ENCODE measurements around the gene TENM4.

Gene TENM4

GRCh38 chr11:79456501-79456900 lies 15.7 kb upstream of the TENM4 start:
- DNase-seq (no peak), ATAC-seq (ENCODE audit: insufficient read depth, low read depth) (no peak)
- H3K9me3 ChIP-seq (ENCODE audit: insufficient read depth, low read length, severe bottlenecking), result no peaks in the 10 kb centered on the region
- H2AFZ ChIP-seq (ENCODE audit: low read depth, low read length), result no peak overlapping the region
- no peaks in the 10 kb centered on the region for H3K36me3 ChIP-seq (ENCODE audit: insufficient read depth, low read length)
- no peaks in the 10 kb centered on the region for H3K79me2 ChIP-seq (ENCODE audit: insufficient read depth, low read length)
- no peak overlapping the region for H3K4me3 ChIP-seq (ENCODE audit: low read depth in 1 of 2, low read length in 2 of 2)
- H3K4me2 ChIP-seq (ENCODE audit: insufficient read depth, low read length), result no peak overlapping the region
- H3K4me1 ChIP-seq (ENCODE audit: insufficient read depth, low read length), result no peaks in the 10 kb centered on the region
- H3K27ac ChIP-seq (ENCODE audit: low read length), result no peak overlapping the region
- H3K9ac ChIP-seq (ENCODE audit: low read depth, low read length), result no peak overlapping the region
- H4K20me1 ChIP-seq (ENCODE audit: insufficient read depth, low read length), result no peaks in the 10 kb centered on the region
- H3K27me3 ChIP-seq (ENCODE audit: insufficient read depth, low read length, poor library complexity), result no peaks in the 10 kb centered on the region
- TF ChIP-seq EZH2 (IDR thresholded peaks at IDR 0.05; ENCODE audit: borderline replicate concordance, low read depth, low read length, severe bottlenecking), result no peak
- TF ChIP-seq, protein P1, sequence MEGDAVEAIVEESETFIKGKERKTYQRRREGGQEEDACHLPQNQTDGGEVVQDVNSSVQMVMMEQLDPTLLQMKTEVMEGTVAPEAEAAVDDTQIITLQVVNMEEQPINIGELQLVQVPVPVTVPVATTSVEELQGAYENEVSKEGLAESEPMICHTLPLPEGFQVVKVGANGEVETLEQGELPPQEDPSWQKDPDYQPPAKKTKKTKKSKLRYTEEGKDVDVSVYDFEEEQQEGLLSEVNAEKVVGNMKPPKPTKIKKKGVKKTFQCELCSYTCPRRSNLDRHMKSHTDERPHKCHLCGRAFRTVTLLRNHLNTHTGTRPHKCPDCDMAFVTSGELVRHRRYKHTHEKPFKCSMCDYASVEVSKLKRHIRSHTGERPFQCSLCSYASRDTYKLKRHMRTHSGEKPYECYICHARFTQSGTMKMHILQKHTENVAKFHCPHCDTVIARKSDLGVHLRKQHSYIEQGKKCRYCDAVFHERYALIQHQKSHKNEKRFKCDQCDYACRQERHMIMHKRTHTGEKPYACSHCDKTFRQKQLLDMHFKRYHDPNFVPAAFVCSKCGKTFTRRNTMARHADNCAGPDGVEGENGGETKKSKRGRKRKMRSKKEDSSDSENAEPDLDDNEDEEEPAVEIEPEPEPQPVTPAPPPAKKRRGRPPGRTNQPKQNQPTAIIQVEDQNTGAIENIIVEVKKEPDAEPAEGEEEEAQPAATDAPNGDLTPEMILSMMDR (IDR thresholded peaks at IDR 0.05; ENCODE audit: borderline replicate concordance, extremely low read depth, low read length, poor library complexity, severe bottlenecking), result no peak

DNA sequence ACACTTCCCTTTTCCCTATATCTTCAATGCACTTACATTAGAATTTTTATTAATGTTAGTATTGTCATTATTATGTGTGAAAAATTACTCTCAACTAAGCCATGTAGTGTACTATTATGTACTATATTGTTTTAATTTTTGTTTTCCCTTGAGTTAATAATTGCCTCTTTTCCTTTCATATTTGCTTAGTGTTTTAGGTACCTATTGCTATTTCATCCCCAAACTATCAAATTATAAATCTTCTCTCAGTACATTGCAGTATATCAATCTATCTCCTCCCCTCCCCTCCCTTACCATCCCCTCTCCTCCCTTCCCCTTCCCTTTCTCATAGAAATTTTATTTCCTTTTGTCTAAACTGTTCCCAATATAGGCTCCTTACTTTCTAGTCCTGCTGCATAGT lies 12.8 kb upstream of the TENM4 start:
- no peak overlapping the region for H3K9ac ChIP-seq (ENCODE audit: low read depth, low read length)
- H3K79me2 ChIP-seq (ENCODE audit: insufficient read depth, low read length), result no peaks in the 10 kb centered on the region
- ATAC-seq (ENCODE audit: insufficient read depth, low read depth), result no peak
- no peaks in the 10 kb centered on the region for H3K9me3 ChIP-seq (ENCODE audit: insufficient read depth, low read length, severe bottlenecking)
- no peaks in the 10 kb centered on the region for H3K4me1 ChIP-seq (ENCODE audit: insufficient read depth, low read length)
- no peaks in the 10 kb centered on the region for H4K20me1 ChIP-seq (ENCODE audit: insufficient read depth, low read length)
- no peak for DNase-seq
- no peaks in the 10 kb centered on the region for H3K36me3 ChIP-seq (ENCODE audit: insufficient read depth, low read length)
- no peak overlapping the region for H3K27ac ChIP-seq (ENCODE audit: low read length)
- TF ChIP-seq, protein P1 (IDR thresholded peaks at IDR 0.05; ENCODE audit: borderline replicate concordance, extremely low read depth, low read length, poor library complexity, severe bottlenecking), result no peak
- H3K27me3 ChIP-seq (ENCODE audit: insufficient read depth, low read length, poor library complexity), result no peaks in the 10 kb centered on the region
- H3K4me3 ChIP-seq (ENCODE audit: low read depth in 1 of 2, low read length in 2 of 2), result no peak overlapping the region
- no peak overlapping the region for H2AFZ ChIP-seq (ENCODE audit: low read depth, low read length)
- no peak overlapping the region for H3K4me2 ChIP-seq (ENCODE audit: insufficient read depth, low read length)

GRCh38 chr11:79449040-79449439 lies 8.2 kb upstream of the TENM4 start:
- Histone ChIP-seq H3K27ac (ENCODE audit: low read length) (no peak overlapping the region), H3K27me3 (ENCODE audit: insufficient read depth, low read length, poor library complexity) (no peaks in the 10 kb centered on the region), H2AFZ (ENCODE audit: low read depth, low read length) (no peak overlapping the region), H3K79me2 (ENCODE audit: insufficient read depth, low read length) (no peaks in the 10 kb centered on the region), H3K4me3 (ENCODE audit: low read depth in 1 of 2, low read length in 2 of 2) (no peak overlapping the region), H3K9me3 (ENCODE audit: insufficient read depth, low read length, severe bottlenecking) (no peaks in the 10 kb centered on the region), H4K20me1 (ENCODE audit: insufficient read depth, low read length) (no peaks in the 10 kb centered on the region), H3K9ac (ENCODE audit: low read depth, low read length) (no peak overlapping the region), H3K4me1 (ENCODE audit: insufficient read depth, low read length) (no peaks in the 10 kb centered on the region), H3K36me3 (ENCODE audit: insufficient read depth, low read length) (no peaks in the 10 kb centered on the region), H3K4me2 (ENCODE audit: insufficient read depth, low read length) (no peak overlapping the region)
- TF ChIP-seq, protein P1 (IDR thresholded peaks at IDR 0.05; ENCODE audit: borderline replicate concordance, extremely low read depth, low read length, poor library complexity, severe bottlenecking), result no peak
- TF ChIP-seq EZH2 (IDR thresholded peaks at IDR 0.05; ENCODE audit: borderline replicate concordance, low read depth, low read length, severe bottlenecking), result no peak
- ATAC-seq (ENCODE audit: insufficient read depth, low read depth) (no peak), DNase-seq (no peak)

Measured in DND-41 (cell line).